ENCODE measurements around the gene NECTIN4. TPM values are rescaled to one million over a fixed set of nuclear protein-coding genes. Genes with fewer than 3 reads are reported as not detected.

The NECTIN4 gene
- total and polyA plus RNA-seq, 10 of the 15 experiments (the other 5 are each of a cell fraction or from before 2014, with no cell fraction given), result 2.8 to 8.7 (median 3.7) TPM

- no peak for TF ChIP-seq BCLAF1 (IDR thresholded peaks at IDR 0.05)
- no peak for TF ChIP-seq SIX5 (IDR thresholded peaks at IDR 0.05; ENCODE audit: low read depth, low read length, severe bottlenecking)
- TF ChIP-seq BMI1 (IDR thresholded peaks at IDR 0.05; ENCODE audit: borderline replicate concordance), result 0 out of 2 replicates have a peak, but pooled peaks have one; percentile 34
- TF ChIP-seq SIN3A (IDR thresholded peaks at IDR 0.05; ENCODE audit: low read depth, low read length), result no peak
- no peak for TF ChIP-seq MYC (IDR thresholded peaks at IDR 0.05; ENCODE audit: insufficient read depth, insufficient read length, insufficient replicate concordance, low read length, severe bottlenecking)
- TF ChIP-seq GATAD2B (conservative IDR thresholded peaks at IDR 0.05; ENCODE audit: low read depth), result no peak
- no peak for TF ChIP-seq ZNF24 (IDR thresholded peaks at IDR 0.05)
- no peak for TF ChIP-seq WRNIP1 (IDR thresholded peaks at IDR 0.05; ENCODE audit: borderline replicate concordance, low read depth, low read length)
- TF ChIP-seq NFXL1 (IDR thresholded peaks at IDR 0.05; ENCODE audit: borderline replicate concordance), result no peak
- TF ChIP-seq NFYA (IDR thresholded peaks at IDR 0.05; ENCODE audit: borderline replicate concordance, low read depth, low read length), result no peak
- TF ChIP-seq PAX8 (IDR thresholded peaks at IDR 0.05), result no peak
- TF ChIP-seq CUX1 (IDR thresholded peaks at IDR 0.05; ENCODE audit: insufficient replicate concordance, low read depth, low read length), result no peak
- TF ChIP-seq CBX5 (IDR thresholded peaks at IDR 0.05; ENCODE audit: low read depth), result no peak
- no peak for TF ChIP-seq PBX3 (IDR thresholded peaks at IDR 0.05; ENCODE audit: insufficient replicate concordance, low read depth, low read length)
- no peak for TF ChIP-seq TBL1XR1 (IDR thresholded peaks at IDR 0.05; ENCODE audit: low read depth, low read length)
- TF ChIP-seq SRF (IDR thresholded peaks at IDR 0.05; ENCODE audit: low read depth in 2 of 2, low read length in 2 of 2), result 0 out of 4 replicates have a peak, but pooled peaks of 1 of the 2 experiments have one; percentile 36
- peak; percentile 93 for TF ChIP-seq POLR2AphosphoS5 (IDR thresholded peaks at IDR 0.05; ENCODE audit: low read length)
- TF ChIP-seq HDAC6 (IDR thresholded peaks at IDR 0.05; ENCODE audit: unreplicated experiment), result no peak
- no peak for TF ChIP-seq CHD1 (IDR thresholded peaks at IDR 0.05; ENCODE audit: low read depth, low read length)
Observed at GRCh38 chr1:161068306-161069234, 20.8 kb downstream of the NECTIN4 start (continued).

Measured in GM12878 (cell line).